Heart left ventricle (tissue), 16 donors: ENCODE measurements around the gene PRADC1. TPM values are rescaled to one million over a fixed set of nuclear protein-coding genes. Genes with fewer than 3 reads are reported as not detected.

Experiments used
- ATAC-seq, 4 donors: fragments of 200-7000 bp; cut with Tn5 transposase; one replicate each; pipeline ENCODE4 v1.9.1; 2020 to 2022; ENCODE audit warnings: moderate library complexity in 4 of 4, mild to moderate bottlenecking in 3 of 4, moderate number of reproducible peaks in 1 of 4
- DNase-seq, 5 donors: peaks; one replicate each; pipeline ENCODE4 v3.0.0-alpha.2; 2020
- H3K27ac ChIP-seq, 12 donors: fragments of 200-600 bp; sonication (generic) in 4 of 12; one replicate each; pipeline versions ENCODE4 v1.5.0 to v1.8.0; 2016 to 2022; ENCODE audit warnings: mild to moderate bottlenecking in 2 of 12
- H3K27me3 ChIP-seq, 9 donors: fragments of 200-600 bp; sonication (generic) in 2 of 9; one replicate each; pipeline versions ENCODE4 v1.5.1 to v1.8.0; 2016 to 2022; ENCODE audit warnings: mild to moderate bottlenecking in 3 of 9
- H3K36me3 ChIP-seq, 9 donors: fragments of 200-600 bp; sonication (generic) in 2 of 9; one replicate each; pipeline versions ENCODE4 v1.5.0 to v1.8.0; 2018 to 2022; ENCODE audit warnings: mild to moderate bottlenecking in 2 of 9
- H3K4me1 ChIP-seq, 12 donors: fragments of 200-600 bp; sonication (generic) in 4 of 12; one replicate each; pipeline versions ENCODE4 v1.5.0 to v1.8.0; 2016 to 2022; ENCODE audit warnings: mild to moderate bottlenecking in 3 of 12
- H3K4me3 ChIP-seq, 12 donors: fragments of 200-600 bp; sonication (generic) in 4 of 12; one replicate each; pipeline versions ENCODE4 v1.5.0 to v1.8.0; 2017 to 2022; ENCODE audit warnings: mild to moderate bottlenecking in 9 of 12, moderate library complexity in 4 of 12
- H3K9me3 ChIP-seq, 12 donors: fragments of 200-600 bp; sonication (generic) in 4 of 12; one replicate each; pipeline versions ENCODE4 v1.5.0 to v1.8.0; 2016 to 2022; ENCODE audit warnings: mild to moderate bottlenecking in 1 of 12
- CTCF ChIP-seq, 12 donors: fragments of 200-600 bp; sonication (generic) in 4 of 12; IDR thresholded peaks; one replicate each; pipeline versions ENCODE4 v1.5.0 to v1.8.0; 2018 to 2022; ENCODE audit warnings: antibody characterized with exemption in 12 of 12, mild to moderate bottlenecking in 5 of 12
- POLR2A ChIP-seq, 2 donors: fragments of 450-650 bp; IDR thresholded peaks; one replicate each; pipeline ENCODE4 v1.6.1; 2017; ENCODE audit warnings: antibody characterized with exemption in 2 of 2, mild to moderate bottlenecking in 2 of 2, moderate library complexity in 2 of 2
- WGBS, 4 donors: extraction: QIAGEN DNeasy Blood & Tissue Kit in 2 of 4; methylation state at CpG; one replicate each; pipeline versions ENCODE4 v1.1.5 to v1.1.7; 2013 to 2018; 5-methylcytosine and 5-hydroxymethylcytosine counted together
- intact Hi-C, 10 donors: fragments of 100-400 bp; cut with DNase I; formaldehyde crosslinking; loops; one replicate each; pipeline versions ENCODE4 v1.11.1 to v1.14.2; 2022
- polyA plus RNA-seq, 2 donors: library from polyadenylated mRNA; stranded (reverse); fragments of 200-250 nt; gene quantifications; one replicate each; pipeline ENCODE4 v1.2.3, GENCODE V29; 2013
- total RNA-seq, 9 donors: library from RNA; depleted of rRNA in 2 of 9; stranded (reverse); fragments of >200 nt in 2 of 9; fragmentation: NEBNext Ultra II Directional in 3 of 9; extraction: Animal tissue kit (Norgen Biotek cat#: 25700) in 3 of 9; gene quantifications; one replicate each; pipeline versions ENCODE4 v1.1.0 to v1.2.4, GENCODE V29; 2016 to 2023
- donor health status: ischemic (EF 13 %, LVEDD 7.1; RV severe dilation, severe dysfunction).
- donor health status: healthy with polysubstance abuse.
- donor health status: DM: no; HTN: yes; CAD: no.
- donor health status: DM: no; HTN: no; CAD: no.
- donor health status: ischemic (EF 25% LVEDD 6.9; RV normal size, moderate dysfunction).
- donor health status: ischemic (EF 25% LVEDD 5.7; RV mildly dilated, moderate dysfunction).
- donor health status: healthy.
- donor health status: DM: yes; HTN: yes; CAD: no.
- donor health status: ischemic (EF 35%, LVEDD 5.7; RV mildly dilated, moderate dysfunction).
- donor health status: nonischemic (EF 11% LVEDD 7.7; RV severe dilation, severe dysfunction).
- donor health status: DM: yes; HTN: yes; CAD: no.
- donor health status: PGD.
- donor health status: ischemic (EF 29% LVEDD 5.4; RV normal size, mild dysfunction).
- donor health status: nonischemic (EF 23%, LVEDD 6.1; RV moderate dilation, normal function).

Gene PRADC1
- total and polyA plus RNA-seq, 11 donors = 57.2 to 155 (median 86.4) TPM

- WGBS, 4 donors = 75 to 90% (median 78%) methylated on average over 14 of the region's 14 CpGs
- H3K36me3 ChIP-seq = peaks cover 0 to 59% (median 52%) of the 10 kb centered on the region in 9 donors
- no peak overlapping the region for H3K4me3 ChIP-seq
- intact Hi-C loops = no loop called here
- H3K27ac ChIP-seq = no peak overlapping the region
- DNase-seq = no peak
- peaks cover 0 to 24% (median 12%) of the 10 kb centered on the region in 12 donors for H3K4me1 ChIP-seq
- no peaks in the 10 kb centered on the region for H3K9me3 ChIP-seq
- no peaks in the 10 kb centered on the region for H3K27me3 ChIP-seq
- TF ChIP-seq POLR2A (IDR thresholded peaks at IDR 0.05) (no peak), CTCF (IDR thresholded peaks at IDR 0.05) (no peak)
- no peak for ATAC-seq
Measured at GRCh38 chr2:73228631-73229030, 4.4 kb downstream of the PRADC1 start.

GRCh38 chr2:73227086-73227485 lies 6.0 kb downstream of the PRADC1 start:
- no peak for ATAC-seq
- DNase-seq = no peak
- 82 to 92% (median 86%) methylated on average over 3 of the region's 3 CpGs for WGBS, 4 donors
- Histone ChIP-seq H3K4me1 (peaks cover 0 to 18% (median 7%) of the 10 kb centered on the region in 12 donors), H3K27me3 (no peaks in the 10 kb centered on the region), H3K9me3 (no peaks in the 10 kb centered on the region), H3K4me3 (no peak overlapping the region), H3K36me3 (peaks cover 0 to 75% (median 67%) of the 10 kb centered on the region in 9 donors), H3K27ac (no peak overlapping the region)
- TF ChIP-seq CTCF (IDR thresholded peaks at IDR 0.05) (no peak), POLR2A (IDR thresholded peaks at IDR 0.05) (no peak)
- intact Hi-C loops = no loop called here

GRCh38 chr2:73225513-73226360 lies 7.3 kb downstream of the PRADC1 start:
- Histone ChIP-seq H3K4me1 (peaks cover 0 to 18% (median 7%) of the 10 kb centered on the region in 12 donors), H3K36me3 (peaks cover 0 to 88% (median 81%) of the 10 kb centered on the region in 9 donors), H3K27ac (peak overlapping the region in 1 of 12 donors; percentile 52), H3K4me3 (no peak overlapping the region), H3K27me3 (no peaks in the 10 kb centered on the region), H3K9me3 (no peaks in the 10 kb centered on the region)
- ATAC-seq = peak in 3 of 4 donors; percentile 38 to 69 (median 43)
- intact Hi-C loops = no loop called here
- no peak for DNase-seq
- TF ChIP-seq POLR2A (IDR thresholded peaks at IDR 0.05) (no peak), CTCF (IDR thresholded peaks at IDR 0.05) (no peak)
- WGBS, 4 donors = 59 to 71% (median 65%) methylated on average over 7 to 9 of the region's 9 CpGs

- H3K9me3 ChIP-seq = no peaks in the 10 kb centered on the region
- H3K36me3 ChIP-seq = peaks cover 0 to 85% (median 71%) of the 10 kb centered on the region in 9 donors
- H3K4me3 ChIP-seq = no peak overlapping the region
- TF ChIP-seq CTCF (IDR thresholded peaks at IDR 0.05) (no peak), POLR2A (IDR thresholded peaks at IDR 0.05) (no peak)
- no peak for DNase-seq
- H3K27me3 ChIP-seq = no peaks in the 10 kb centered on the region
- intact Hi-C loops = no loop called here
- no peak overlapping the region for H3K27ac ChIP-seq
- WGBS, 4 donors = 81 to 91% (median 87%) methylated on average over 4 of the region's 4 CpGs
- ATAC-seq = no peak
- peaks cover 0 to 18% (median 7%) of the 10 kb centered on the region in 12 donors for H3K4me1 ChIP-seq
Measured at GRCh38 chr2:73223821-73224220, 9.2 kb downstream of the PRADC1 start.
